UCSD-AML1 (cell line): ENCODE measurements around the gene RNF130.
A peak's percentile ranks its signal among the peaks of the same experiment; 100 is the strongest.
"Not testable (repeated sequence)": the region's sequence is repeated elsewhere in the genome, so short reads cannot be mapped to it uniquely, and the experiment has no call there.

ENCODE experiments used
- DNase-seq: peaks from one replicate; lab custom pipeline; 2025; ENCODE audit not compliant: unreplicated experiment; lab: John Stamatoyannopoulos, UW

RNF130 gene

DNA sequence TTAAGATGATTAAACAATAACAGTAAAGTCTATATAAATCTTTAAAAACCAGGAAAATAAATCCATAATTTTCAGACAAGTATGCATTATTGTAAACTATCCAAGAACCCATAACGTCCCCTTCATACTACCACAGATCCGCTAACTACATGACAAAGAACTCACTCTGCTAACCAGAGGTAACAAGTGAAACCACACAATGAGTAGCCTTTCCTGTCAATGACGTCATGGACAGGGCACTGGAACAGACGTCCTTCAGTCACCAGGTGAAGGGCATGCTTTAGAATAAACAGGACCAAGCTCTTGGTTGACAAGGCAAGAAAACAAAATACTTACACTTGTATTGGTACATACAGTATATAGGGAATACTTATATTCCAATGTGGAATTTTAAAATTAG is 45.2 kb downstream of the RNF130 start:
- no peak for DNase-seq

DNA sequence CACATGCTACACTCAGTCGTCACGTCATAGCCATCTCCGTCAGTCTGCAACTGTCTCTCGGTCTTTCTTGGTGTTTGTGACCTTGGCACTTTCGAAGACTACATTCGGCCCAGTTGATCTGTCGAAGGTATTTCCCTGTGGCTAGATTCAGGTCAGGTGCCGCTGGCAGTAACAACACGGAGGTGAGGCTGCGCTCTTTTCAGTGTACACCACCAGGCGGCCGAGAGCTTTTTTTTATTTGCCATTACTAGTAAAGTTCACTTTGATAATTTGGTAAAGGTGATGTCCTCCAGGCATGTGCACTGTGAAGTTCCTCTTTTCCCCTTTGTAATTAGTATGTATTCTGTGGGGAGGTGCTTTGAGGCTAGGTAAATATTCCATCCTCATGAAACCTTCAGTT is 49.7 kb downstream of the RNF130 start:
- no peak for DNase-seq

DNA sequence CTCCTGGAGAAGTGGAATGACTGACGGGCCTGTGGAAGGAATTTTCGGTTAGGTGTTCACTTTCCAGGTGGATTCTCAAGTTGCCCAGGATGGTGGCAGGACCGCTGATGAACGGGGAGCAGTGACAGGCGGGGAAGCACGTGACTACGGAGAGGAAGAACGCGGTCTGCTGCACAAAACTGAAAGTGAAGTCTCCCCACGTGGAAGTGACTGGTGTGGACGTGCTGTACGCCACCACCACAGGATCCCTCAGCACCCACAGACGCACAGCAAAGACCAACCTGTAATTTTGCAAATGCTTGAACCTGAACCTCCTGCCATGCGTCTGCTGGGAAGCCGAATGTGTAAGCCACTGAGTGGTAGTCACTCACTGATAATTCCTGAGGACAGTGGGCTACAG is 51.4 kb downstream of the RNF130 start:
- DNase-seq = no peak

DNA sequence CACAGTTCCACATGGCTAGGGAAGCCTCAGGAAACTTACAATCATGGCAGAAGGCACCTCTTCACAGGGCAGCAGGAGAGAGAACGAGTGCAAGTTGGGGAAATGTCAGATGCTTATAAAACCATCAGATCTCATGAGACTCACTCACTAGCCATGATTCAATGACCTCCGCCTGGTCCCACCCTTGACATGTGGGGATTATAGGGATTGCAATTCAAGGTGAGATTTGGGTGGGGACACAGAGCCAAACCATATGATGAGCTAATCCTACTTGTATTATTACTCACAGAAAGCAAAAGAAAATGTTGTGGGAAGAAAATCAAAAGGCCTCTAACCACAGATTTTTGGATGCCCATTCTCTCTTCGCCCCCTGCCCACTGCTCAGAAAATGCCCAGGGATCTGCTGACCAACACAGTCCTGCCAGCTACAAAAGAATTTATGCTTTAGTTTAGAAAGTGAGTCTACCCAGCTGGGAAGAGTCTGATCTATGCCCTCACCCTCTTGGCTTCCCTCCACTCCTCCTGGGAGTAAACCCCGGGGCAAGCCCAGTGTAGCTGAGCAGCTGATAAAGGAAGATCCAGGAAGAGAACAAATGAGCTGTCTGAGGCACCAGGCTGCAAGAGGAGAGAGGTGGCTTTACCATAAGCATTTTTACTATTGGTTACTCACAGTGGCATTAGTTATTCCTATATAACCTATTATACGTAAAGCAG is 53.1 kb downstream of the RNF130 start:
- no peak for DNase-seq

DNA sequence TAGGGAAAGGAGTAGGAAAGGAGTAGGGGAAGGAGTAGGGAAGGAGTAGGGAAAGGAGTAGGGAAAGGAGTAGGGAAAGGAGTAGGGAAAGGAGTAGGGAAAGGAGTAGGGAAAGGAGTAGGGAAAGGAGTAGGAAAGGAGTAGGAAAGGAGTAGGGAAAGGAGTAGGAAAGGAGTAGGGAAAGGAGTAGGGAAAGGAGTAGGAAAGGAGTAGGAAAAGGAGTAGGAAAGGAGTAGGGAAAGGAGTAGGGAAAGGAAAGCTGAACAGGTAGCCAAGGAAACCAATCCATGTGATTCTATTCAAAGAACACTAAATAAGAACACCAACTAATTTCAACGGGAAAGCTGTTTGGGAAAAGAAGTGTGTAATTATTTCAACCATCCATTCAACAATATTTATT is 56.0 kb downstream of the RNF130 start:
- not testable (repeated sequence) for DNase-seq

GRCh38 chr5:180013678-180014077 is 57.9 kb downstream of the RNF130 start:
- DNase-seq = no peak

DNA sequence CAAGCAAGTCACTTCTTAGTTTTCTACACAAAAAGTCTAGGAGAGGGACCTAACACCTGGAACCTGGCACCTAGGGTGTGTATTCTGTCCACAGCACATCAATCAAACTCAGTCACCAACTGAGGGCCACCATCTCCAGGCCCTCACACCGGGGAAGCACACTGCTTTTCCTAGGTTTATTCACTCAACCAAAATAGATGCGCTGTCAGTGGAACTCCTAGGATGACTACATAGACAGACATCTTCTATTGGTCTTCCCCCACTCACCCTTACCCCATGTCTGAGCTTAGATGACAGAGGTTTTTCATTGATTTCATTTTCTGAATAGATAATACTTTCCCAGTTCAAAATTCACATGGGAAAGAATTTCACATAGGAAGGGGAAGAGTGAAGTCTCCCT is 59.2 kb downstream of the RNF130 start:
- DNase-seq = no peak

DNA sequence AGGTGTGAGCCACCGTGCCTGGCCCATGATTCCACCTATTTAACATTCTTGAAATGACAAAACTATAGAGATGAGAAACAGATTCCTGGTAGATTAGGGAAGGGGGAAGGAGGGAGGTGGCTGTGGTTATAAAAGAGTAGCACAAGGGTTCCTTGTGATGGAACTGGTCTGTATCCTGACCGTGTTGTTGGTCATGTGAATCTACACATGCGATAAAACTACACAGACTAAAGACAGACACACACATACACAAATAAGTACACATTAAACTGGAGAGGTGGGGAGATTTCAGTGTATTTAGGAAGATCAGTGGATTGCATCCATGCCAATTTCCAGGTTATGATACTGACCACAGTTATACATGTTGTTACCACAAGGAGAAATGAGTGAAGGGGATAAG is 60.9 kb downstream of the RNF130 start:
- DNase-seq = no peak

GRCh38 chr5:180009581-180009980 is 62.0 kb downstream of the RNF130 start:
- DNase-seq = no peak

DNA sequence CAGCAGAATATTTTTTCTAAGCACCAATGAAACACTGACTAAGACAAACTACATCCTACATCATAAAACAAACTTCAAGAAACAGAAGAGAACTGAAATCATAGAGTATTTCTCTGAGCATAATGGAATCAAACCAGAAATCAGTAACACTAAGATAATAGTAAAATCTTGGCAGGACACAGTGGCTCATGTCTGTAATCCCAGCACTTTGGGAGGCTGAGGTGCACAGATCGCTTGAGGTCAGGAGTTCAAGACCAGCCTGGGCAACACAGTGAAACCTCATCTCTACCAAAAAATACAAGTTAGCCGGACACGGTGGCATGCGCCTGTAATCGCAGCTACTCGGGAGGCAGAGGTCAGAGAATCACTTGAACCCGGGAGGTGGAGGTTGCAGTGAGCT is 63.1 kb downstream of the RNF130 start:
- DNase-seq = no peak

GRCh38 chr5:180007582-180007981 is 64.0 kb downstream of the RNF130 start:
- peak; percentile 76 for DNase-seq

DNA sequence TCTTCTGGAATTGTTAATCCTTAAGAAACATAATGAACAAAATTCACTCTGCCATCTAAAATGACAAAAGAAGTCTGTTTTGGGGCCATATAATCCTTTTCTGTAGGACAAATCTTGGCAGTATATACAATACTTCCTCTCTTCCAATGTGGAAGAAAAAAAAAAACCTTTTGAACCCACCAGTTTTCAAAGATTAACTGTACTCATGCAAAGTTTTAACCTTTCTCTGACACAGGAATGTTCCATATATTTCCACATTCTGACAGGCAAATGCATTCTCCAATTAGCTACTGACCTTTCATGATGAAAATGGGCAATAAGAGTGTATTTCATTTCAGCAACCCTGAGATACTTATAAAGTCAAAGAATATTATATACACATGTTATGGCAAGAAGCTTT is 65.4 kb downstream of the RNF130 start:
- no peak for DNase-seq

GRCh38 chr5:180003127-180003526 is 68.4 kb downstream of the RNF130 start:
- DNase-seq = no peak

GRCh38 chr5:180001742-180002141 is 69.8 kb downstream of the RNF130 start:
- DNase-seq = no peak

- DNase-seq = no peak
Observed at GRCh38 chr5:180001136-180001535, 70.4 kb downstream of the RNF130 start.

DNA sequence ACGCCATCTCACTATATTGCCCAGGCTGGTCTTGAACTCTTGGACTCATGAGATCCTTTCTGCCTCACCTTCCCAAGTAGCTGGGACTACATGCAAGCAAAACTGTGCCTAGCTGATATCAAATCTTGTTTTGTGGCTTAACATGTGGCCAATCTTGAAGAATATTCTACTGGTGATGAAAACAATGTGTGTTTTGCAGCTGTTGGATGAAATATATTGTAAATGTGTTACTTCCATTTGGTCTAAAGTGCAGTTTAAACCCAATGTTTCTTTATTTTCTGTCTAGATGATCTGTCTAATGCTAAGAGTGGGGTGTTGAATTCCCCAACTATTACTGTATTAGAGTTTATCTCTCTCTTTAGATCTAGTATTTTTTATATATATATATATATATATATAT is 73.1 kb downstream of the RNF130 start:
- no peak for DNase-seq

DNA sequence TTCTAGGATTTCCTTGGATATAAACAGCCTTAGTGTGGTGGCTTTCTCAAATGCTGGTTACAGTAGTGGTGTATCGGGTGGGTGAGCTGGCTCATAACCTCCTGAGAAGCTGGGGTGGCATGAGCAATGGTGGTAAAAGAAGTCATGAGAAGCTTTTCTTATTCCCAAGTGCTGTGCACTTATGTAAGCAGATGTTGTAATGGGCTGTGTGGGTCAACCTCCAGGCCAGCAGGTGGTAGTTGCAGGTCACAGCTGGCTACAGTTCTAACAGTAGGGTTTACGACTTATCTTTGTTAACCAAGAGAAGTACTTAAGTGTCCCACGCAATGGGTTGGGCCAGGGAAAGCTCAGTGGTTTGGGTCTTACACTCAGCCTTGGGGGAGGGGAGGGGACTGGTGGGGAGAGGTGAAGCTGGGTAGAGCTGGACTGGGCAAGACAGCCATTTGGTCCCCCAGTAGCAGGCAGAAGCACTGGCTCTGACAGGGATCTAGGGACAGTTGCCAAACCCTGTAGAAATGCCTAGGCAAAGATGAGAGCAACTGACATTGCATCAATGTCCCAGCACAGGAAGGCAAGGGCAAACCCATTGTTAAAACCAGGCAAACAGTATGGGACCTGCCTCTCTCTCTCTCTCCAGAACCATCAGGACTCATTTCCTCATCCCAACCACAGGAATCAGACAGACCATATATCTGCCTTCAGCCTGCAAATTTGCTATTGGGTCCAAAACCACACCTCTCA is 76.8 kb downstream of the RNF130 start:
- DNase-seq = no peak

DNA sequence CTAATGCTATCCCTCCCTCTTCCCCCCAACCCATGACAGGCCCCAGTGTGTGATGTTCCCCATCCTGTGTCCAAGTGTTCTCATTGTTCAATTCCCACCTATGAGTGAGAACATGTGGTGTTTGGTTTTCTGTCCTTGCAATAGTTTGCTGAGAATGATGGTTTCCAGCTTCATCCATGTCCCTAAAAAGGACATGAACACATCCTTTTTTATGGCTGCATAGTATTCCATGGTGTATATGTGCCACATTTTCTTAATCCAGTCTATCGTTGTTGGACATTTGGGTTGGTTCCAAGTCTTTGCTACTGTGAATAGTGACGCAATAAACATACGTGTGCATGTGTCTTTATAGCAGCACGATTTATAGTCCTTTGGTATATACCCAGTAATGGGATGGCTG is 78.7 kb downstream of the RNF130 start:
- DNase-seq = not testable (repeated sequence)

DNA sequence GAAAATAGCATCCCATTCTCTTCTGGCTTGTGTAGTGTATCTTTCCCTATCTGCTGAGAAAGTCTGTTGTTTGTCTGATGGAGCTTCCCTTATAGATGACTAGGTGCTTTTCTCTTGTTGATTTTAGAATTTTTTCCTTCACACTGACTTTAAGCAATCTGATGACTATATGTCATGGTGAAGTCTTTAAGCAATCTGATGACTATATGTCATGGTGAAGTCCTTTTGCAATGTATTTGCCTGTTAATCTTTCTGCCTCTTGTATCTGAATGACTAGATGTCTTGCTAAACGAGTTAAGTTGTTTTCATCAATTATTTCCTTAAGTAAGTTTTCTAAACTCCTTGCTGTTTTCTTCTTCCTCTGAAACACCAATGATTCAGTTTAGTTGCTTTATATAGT is 80.5 kb downstream of the RNF130 start:
- DNase-seq = no peak

GRCh38 chr5:179990525-179990924 is 81.0 kb downstream of the RNF130 start:
- not testable (repeated sequence) for DNase-seq

DNA sequence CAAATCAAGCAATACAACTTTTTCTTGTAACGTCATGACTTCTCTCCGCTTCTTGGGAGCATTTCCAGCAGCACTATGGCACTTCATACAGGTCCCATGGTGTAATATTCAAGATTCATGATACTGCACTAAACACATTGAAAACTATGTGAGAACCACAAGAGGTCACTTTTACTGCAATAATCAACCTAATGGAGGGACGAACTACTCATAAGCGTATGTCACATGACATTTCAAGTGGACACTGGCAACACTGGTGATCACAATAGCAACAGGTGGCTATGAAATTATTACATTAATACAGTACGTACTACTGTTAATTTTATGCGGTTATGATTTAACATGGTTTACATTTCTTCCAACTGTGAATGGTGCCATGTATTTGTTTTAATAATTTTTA is 85.2 kb downstream of the RNF130 start:
- no peak for DNase-seq

DNA sequence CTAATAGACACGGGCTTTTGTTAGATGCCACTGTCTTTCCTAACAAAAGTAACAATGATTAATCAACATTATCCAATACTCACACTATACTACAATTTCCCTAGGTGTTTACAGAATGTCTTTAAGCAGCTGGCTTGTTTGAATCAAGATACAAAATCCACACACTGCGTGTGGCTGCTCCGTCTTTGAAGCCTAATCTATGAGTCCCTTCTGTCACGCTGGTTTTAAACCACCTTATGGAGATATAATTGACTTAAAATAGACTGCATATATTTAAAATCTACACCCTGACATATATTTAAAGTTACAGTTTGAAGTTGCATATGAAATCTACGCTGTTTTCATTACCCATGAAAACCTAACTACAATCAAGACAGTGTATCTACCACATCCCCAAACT is 89.9 kb downstream of the RNF130 start:
- DNase-seq = no peak

DNA sequence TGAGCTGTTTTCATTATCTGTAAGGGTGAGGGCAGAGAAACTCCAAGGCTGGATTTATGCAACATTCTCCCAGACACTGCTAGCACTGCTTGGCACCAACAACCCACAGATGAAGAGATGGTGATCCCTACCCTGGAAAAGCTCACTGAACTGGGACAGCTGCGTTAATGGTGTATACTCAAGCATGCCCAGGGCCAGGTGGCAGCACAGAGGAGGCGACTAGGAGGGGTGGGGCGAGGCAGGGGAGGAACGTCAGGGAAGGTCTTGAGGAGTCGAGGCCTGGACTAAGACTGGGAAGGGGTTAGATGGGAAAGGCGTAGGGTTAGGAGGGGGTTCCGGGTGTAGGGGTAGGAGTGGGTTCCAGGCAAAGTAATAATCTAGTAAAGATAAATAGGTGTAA is 90.8 kb downstream of the RNF130 start:
- no peak for DNase-seq
